DND-41 (cell line): ENCODE measurements around the gene LPAR5.

Experiments
- EZH2 ChIP-seq: IDR thresholded peaks from 3 replicates; pipeline ENCODE4 v1.6.1; 2012; ENCODE audit warnings: borderline replicate concordance, low read depth, mild to moderate bottlenecking, moderate library complexity, low read length, inconsistent platforms; ENCODE audit not compliant: severe bottlenecking
- TF ChIP-seq, protein P1 (sequence below): IDR thresholded peaks from 2 replicates; pipeline ENCODE4 v1.5.1; 2012; ENCODE audit warnings: borderline replicate concordance, low read length, moderate library complexity, mild to moderate bottlenecking; ENCODE audit not compliant: poor library complexity, severe bottlenecking; ENCODE audit errors: extremely low read depth

GRCh38 chr12:6650832-6651231 lies 15.1 kb upstream of the LPAR5 start:
- TF ChIP-seq, protein P1, sequence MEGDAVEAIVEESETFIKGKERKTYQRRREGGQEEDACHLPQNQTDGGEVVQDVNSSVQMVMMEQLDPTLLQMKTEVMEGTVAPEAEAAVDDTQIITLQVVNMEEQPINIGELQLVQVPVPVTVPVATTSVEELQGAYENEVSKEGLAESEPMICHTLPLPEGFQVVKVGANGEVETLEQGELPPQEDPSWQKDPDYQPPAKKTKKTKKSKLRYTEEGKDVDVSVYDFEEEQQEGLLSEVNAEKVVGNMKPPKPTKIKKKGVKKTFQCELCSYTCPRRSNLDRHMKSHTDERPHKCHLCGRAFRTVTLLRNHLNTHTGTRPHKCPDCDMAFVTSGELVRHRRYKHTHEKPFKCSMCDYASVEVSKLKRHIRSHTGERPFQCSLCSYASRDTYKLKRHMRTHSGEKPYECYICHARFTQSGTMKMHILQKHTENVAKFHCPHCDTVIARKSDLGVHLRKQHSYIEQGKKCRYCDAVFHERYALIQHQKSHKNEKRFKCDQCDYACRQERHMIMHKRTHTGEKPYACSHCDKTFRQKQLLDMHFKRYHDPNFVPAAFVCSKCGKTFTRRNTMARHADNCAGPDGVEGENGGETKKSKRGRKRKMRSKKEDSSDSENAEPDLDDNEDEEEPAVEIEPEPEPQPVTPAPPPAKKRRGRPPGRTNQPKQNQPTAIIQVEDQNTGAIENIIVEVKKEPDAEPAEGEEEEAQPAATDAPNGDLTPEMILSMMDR = no peak
- no peak for TF ChIP-seq EZH2
